Measurements from ENCODE around the gene HOXB1. TPM values are rescaled to one million over a fixed set of nuclear protein-coding genes. Genes with fewer than 3 reads are reported as not detected.
"Not testable (repeated sequence)": the region's sequence is repeated elsewhere in the genome, so short reads cannot be mapped to it uniquely, and the experiment has no call there.

The HOXB1 gene
- total RNA-seq, 1 donor, result not detected

DNA sequence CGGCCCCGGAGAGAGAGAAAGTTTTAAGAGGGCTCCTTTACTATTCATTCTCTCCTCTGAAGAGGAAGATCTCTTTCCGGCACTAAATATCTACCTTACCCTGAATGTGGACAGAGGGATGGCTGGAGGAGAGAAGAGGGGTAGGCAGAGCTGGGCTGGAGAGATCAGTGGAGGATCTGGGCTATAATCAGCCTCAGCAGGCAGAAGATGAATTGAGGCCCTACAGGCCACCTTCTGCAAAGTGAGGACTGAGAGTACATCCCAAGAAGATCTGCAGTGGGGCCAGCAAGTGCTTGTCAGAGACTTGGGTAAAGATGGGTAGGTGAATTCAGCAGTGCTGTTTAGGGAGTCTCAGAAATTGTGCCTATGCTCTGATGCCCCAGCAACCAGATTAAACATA is 6.5 kb upstream of the HOXB1 start:
- TF ChIP-seq, protein P1, sequence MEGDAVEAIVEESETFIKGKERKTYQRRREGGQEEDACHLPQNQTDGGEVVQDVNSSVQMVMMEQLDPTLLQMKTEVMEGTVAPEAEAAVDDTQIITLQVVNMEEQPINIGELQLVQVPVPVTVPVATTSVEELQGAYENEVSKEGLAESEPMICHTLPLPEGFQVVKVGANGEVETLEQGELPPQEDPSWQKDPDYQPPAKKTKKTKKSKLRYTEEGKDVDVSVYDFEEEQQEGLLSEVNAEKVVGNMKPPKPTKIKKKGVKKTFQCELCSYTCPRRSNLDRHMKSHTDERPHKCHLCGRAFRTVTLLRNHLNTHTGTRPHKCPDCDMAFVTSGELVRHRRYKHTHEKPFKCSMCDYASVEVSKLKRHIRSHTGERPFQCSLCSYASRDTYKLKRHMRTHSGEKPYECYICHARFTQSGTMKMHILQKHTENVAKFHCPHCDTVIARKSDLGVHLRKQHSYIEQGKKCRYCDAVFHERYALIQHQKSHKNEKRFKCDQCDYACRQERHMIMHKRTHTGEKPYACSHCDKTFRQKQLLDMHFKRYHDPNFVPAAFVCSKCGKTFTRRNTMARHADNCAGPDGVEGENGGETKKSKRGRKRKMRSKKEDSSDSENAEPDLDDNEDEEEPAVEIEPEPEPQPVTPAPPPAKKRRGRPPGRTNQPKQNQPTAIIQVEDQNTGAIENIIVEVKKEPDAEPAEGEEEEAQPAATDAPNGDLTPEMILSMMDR (IDR thresholded peaks at IDR 0.05; ENCODE audit: insufficient read depth, low read length), result no peak
- DNase-seq (ENCODE audit: low read depth), result no peak
- no peak overlapping the region for H3K4me3 ChIP-seq (ENCODE audit: low read depth, low read length)

DNA sequence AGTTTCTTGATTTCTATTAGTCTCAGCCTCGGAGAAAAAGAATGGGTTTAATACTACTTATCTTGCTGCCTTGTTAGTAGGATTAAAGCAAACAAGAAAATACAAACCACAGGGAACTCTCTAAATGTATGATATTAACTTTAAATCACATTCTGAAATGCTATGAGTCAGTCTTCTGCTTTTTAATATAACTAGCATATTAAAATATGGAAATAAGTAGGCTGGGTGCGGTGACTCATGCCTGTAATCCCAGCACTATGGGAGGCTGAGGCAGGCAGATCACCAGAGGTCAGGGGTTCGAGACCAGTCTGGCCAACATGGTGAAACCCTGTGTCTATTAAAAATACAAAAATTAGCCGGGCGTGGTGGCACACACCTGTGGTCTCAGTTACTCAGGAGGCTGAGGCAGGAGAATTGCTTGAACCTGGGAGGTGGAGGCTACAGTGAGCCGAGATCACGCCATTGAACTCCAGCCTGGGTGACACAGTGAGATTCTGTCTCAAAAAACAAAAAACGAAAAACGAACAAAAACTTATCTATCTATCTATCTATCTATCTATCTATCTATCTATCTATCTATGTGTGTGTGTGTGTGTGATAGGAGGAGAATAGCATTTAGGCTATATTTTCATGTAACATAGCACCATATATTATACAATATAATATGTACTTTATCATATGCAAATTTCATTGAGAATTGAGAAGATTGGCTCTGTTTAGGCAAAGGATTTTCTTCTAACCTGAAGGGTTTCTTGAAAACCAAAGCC is 5.2 kb upstream of the HOXB1 start:
- H3K4me3 ChIP-seq (ENCODE audit: low read depth, low read length); DNase-seq (ENCODE audit: low read depth): not testable (repeated sequence)

DNA sequence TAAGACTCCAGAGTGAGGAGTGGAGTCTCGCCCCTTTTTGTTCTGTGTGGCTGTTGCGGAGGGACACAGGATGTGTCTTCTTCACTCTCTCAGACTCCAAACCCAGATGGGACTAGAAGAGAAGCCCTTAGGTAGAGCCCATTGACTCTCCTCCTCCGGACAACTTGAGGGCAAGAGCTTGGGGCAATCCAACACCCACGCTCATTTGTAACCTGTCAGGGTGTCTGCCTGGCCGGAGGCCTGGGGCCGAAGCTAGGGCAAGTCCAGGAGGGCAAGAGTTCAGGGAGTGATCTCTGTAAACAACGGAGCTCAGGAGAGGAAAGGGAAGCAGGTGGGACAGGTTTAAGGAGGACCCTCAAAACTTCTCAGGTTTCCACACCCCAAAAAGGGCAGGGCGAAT is 1.4 kb upstream of the HOXB1 start:
- no peak overlapping the region for H3K4me3 ChIP-seq (ENCODE audit: low read depth, low read length)
- no peak for DNase-seq (ENCODE audit: low read depth)
- TF ChIP-seq, protein P1 (IDR thresholded peaks at IDR 0.05; ENCODE audit: insufficient read depth, low read length), result no peak

- no peak for DNase-seq (ENCODE audit: low read depth)
- TF ChIP-seq, protein P1 (IDR thresholded peaks at IDR 0.05; ENCODE audit: insufficient read depth, low read length), result no peak
- H3K4me3 ChIP-seq (ENCODE audit: low read depth, low read length), result no peak overlapping the region
Measured at GRCh38 chr17:48530208-48530886, 464 bp downstream of the HOXB1 start.

DNA sequence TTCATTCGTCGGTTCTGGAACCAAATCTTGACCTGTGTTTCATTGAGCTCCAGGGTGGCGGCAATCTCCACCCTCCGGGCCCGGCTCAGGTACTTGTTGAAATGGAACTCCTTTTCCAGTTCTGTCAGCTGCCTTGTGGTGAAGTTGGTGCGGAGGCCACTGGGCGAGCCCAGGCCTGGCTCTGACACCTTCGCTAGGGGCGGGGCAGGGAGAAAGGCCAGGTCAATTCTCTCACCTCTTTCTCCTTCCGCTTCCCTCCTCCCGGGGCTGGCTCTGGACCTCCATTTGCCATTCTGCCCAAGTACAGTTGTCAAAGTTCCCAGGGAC is 1.2 kb downstream of the HOXB1 start:
- H3K4me3 ChIP-seq (ENCODE audit: low read depth, low read length), result no peak overlapping the region
- TF ChIP-seq, protein P1 (IDR thresholded peaks at IDR 0.05; ENCODE audit: insufficient read depth, low read length), result no peak
- DNase-seq (ENCODE audit: low read depth), result no peak

- no peak overlapping the region for H3K4me3 ChIP-seq (ENCODE audit: low read depth, low read length)
- DNase-seq (ENCODE audit: low read depth), result no peak
- TF ChIP-seq, protein P1 (IDR thresholded peaks at IDR 0.05; ENCODE audit: insufficient read depth, low read length), result no peak
Measured at GRCh38 chr17:48528936-48529682, 1.7 kb downstream of the HOXB1 start.

Measured in fibroblast of the aortic adventitia (primary cell).